Right lobe of liver (tissue), 6 donors: ENCODE data around the gene MAF. TPM values are rescaled to one million over a fixed set of nuclear protein-coding genes. Genes with fewer than 3 reads are reported as not detected.

Experiments used
- ATAC-seq, 4 donors: fragments of 200-7000 bp; cut with Tn5 transposase; one replicate each; pipeline ENCODE4 v1.9.1; 2020; ENCODE audit warnings: mild to moderate bottlenecking in 4 of 4, moderate library complexity in 4 of 4
- DNase-seq, 3 donors: peaks; one replicate each; pipeline ENCODE4 v3.0.0-alpha.2; 2020
- H3K27ac ChIP-seq, 3 donors: fragments of 200-600 bp; one replicate each; pipeline ENCODE4 v1.8.0; 2022
- H3K27me3 ChIP-seq, 2 donors: fragments of 200-600 bp; one replicate each; pipeline ENCODE4 v1.8.0; 2022
- H3K36me3 ChIP-seq, 4 donors: fragments of 200-600 bp; sonication (generic) in 1 of 4; one replicate each; pipeline versions ENCODE4 v1.5.1 to v1.8.0; 2017 to 2022; ENCODE audit warnings: control low read depth in 1 of 4
- H3K4me1 ChIP-seq, 4 donors: fragments of 200-600 bp; sonication (generic) in 1 of 4; one replicate each; pipeline versions ENCODE4 v1.5.1 to v1.8.0; 2017 to 2022; ENCODE audit warnings: control low read depth in 1 of 4
- H3K4me3 ChIP-seq, 3 donors: fragments of 200-600 bp; one replicate each; pipeline ENCODE4 v1.8.0; 2022
- H3K9me3 ChIP-seq, 4 donors: fragments of 200-600 bp; sonication (generic) in 1 of 4; one replicate each; pipeline versions ENCODE4 v1.5.1 to v1.8.0; 2017 to 2022; ENCODE audit warnings: control low read depth in 1 of 4
- POLR2A ChIP-seq: fragments of 450-650 bp; IDR thresholded peaks from one replicate; pipeline ENCODE4 v1.6.1; 2017; ENCODE audit warnings: antibody characterized with exemption, mild to moderate bottlenecking
- WGBS: methylation state at CpG from one replicate; pipeline ENCODE4 v1.1.6; 2018; ENCODE audit warnings: low coverage, low lambda C conversion rate; ENCODE audit not compliant: insufficient coverage; ENCODE audit errors: missing lambda C conversion rate; 5-methylcytosine and 5-hydroxymethylcytosine counted together
- intact Hi-C, 2 donors: fragments of 100-400 bp; cut with DNase I; formaldehyde crosslinking; loops; one replicate each; pipeline versions ENCODE4 v1.11.2 to v1.14.1; 2022
- total RNA-seq, 6 experiments: library from RNA; depleted of rRNA in 2 of 6; stranded (reverse); fragments of >200 nt in 2 of 6; fragmentation: NEBNext Ultra II Directional in 3 of 6; extraction: Animal tissue kit (Norgen Biotek cat#: 25700) in 3 of 6; gene quantifications; one replicate each; pipeline versions ENCODE4 v1.1.0 to v1.2.4, GENCODE V29; 2016 to 2023
- TF ChIP-seq, protein P1 (sequence below), 4 donors: fragments of 200-600 bp in 3 of 4; fragments of 450-650 bp in 1 of 4; IDR thresholded peaks; one replicate each; pipeline versions ENCODE4 v1.5.1 to v1.8.0; 2016 to 2022; ENCODE audit warnings: antibody characterized with exemption in 4 of 4, mild to moderate bottlenecking in 2 of 4
- donor health status: DM: no; HTN: yes; CAD: no.
- donor health status: DM: no; HTN: no; CAD: no.
- donor health status: DM: no; HTN: no; CAD: no.
- donor health status: DM: no; HTN: yes; CAD: no.
- donor health status: DM: no; HTN: yes; CAD: no.

The MAF gene
- total RNA-seq, 6 experiments from 2014 or later: 19.0 to 43.8 (median 27.7) TPM

DNA sequence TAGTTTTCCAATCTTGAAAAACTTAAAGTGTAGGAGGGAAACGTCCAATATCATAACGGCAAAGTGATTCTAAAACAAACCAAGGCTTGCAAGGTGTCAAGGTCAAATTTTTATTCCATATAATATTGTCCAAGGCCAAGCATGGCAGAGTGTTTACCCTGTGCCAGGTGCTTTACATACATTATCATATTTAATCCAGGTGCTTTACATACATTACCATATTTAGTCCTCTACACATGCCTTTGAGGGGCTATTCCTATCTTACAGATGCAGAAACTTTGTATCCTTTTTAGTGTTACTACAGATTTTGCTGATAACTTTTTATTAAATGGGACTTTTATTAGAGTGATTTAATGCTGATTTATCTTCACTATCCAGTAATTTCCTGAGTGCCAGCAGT lies 23.9 kb downstream of the MAF start:
- no peaks in the 10 kb centered on the region for H3K36me3 ChIP-seq
- TF ChIP-seq POLR2A: no peak
- TF ChIP-seq, protein P1, sequence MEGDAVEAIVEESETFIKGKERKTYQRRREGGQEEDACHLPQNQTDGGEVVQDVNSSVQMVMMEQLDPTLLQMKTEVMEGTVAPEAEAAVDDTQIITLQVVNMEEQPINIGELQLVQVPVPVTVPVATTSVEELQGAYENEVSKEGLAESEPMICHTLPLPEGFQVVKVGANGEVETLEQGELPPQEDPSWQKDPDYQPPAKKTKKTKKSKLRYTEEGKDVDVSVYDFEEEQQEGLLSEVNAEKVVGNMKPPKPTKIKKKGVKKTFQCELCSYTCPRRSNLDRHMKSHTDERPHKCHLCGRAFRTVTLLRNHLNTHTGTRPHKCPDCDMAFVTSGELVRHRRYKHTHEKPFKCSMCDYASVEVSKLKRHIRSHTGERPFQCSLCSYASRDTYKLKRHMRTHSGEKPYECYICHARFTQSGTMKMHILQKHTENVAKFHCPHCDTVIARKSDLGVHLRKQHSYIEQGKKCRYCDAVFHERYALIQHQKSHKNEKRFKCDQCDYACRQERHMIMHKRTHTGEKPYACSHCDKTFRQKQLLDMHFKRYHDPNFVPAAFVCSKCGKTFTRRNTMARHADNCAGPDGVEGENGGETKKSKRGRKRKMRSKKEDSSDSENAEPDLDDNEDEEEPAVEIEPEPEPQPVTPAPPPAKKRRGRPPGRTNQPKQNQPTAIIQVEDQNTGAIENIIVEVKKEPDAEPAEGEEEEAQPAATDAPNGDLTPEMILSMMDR (IDR thresholded peaks at IDR 0.05): no peak
- WGBS: 100% methylated on average over 2 of the region's 2 CpGs
- intact Hi-C loops: no loop called here
- H3K27me3 ChIP-seq: no peaks in the 10 kb centered on the region
- H3K9me3 ChIP-seq: no peaks in the 10 kb centered on the region
- DNase-seq (no peak), ATAC-seq (no peak)
- H3K27ac ChIP-seq: no peak overlapping the region
- H3K4me3 ChIP-seq: no peak overlapping the region
- no peaks in the 10 kb centered on the region for H3K4me1 ChIP-seq

DNA sequence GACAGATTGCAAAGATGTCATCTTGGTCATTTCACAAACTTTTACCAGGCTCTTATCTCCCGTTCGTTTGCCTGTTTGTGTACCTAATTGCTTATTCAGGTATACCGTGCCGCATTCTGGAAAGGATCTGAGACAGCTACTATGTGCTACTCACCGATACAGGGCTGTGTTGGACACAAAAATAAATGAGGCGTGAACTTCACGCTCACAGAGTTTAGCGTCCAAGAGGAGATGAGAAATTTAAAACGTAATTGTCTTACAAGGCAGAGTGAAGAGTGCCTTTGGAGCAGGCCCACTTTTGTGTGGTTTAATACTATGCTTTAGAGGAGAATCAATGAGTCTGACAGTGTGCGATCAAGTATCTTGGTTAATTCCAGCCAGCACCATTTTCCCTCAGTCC lies 26.7 kb downstream of the MAF start:
- no peak overlapping the region for H3K27ac ChIP-seq
- H3K36me3 ChIP-seq: no peaks in the 10 kb centered on the region
- H3K9me3 ChIP-seq: no peaks in the 10 kb centered on the region
- no peak overlapping the region for H3K4me3 ChIP-seq
- ATAC-seq (no peak), DNase-seq (no peak)
- TF ChIP-seq, protein P1 (IDR thresholded peaks at IDR 0.05): no peak
- intact Hi-C loops: no loop called here
- no peaks in the 10 kb centered on the region for H3K4me1 ChIP-seq
- WGBS: 76% methylated on average over 10 of the region's 10 CpGs
- no peaks in the 10 kb centered on the region for H3K27me3 ChIP-seq

DNA sequence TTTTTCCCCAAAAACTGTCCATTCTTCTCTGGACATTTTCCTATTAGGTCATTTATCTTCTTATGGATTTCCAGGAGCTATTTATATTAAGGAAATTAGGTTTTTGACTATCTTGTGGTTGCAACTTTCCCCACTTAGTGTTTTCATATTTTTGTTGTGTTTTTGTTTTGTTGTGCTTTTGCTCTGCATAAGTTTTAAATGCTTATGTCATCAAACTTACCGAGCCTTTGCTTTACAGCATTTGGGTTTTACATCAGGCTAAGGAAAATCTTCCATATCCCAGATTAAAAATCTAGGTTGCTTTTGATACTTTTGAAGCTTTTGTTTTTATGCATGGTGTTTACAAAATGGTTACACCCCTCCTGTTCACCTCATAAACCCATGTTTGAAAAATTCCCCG lies 27.5 kb downstream of the MAF start:
- TF ChIP-seq, protein P1 (IDR thresholded peaks at IDR 0.05): no peak
- TF ChIP-seq POLR2A: no peak
- Histone ChIP-seq H3K27ac (no peak overlapping the region), H3K4me1 (no peaks in the 10 kb centered on the region), H3K27me3 (no peaks in the 10 kb centered on the region), H3K4me3 (no peak overlapping the region), H3K9me3 (no peaks in the 10 kb centered on the region), H3K36me3 (no peaks in the 10 kb centered on the region)
- intact Hi-C loops: no loop called here
- WGBS: 44% methylated on average over 2 of the region's 2 CpGs
- DNase-seq (no peak), ATAC-seq (no peak)

DNA sequence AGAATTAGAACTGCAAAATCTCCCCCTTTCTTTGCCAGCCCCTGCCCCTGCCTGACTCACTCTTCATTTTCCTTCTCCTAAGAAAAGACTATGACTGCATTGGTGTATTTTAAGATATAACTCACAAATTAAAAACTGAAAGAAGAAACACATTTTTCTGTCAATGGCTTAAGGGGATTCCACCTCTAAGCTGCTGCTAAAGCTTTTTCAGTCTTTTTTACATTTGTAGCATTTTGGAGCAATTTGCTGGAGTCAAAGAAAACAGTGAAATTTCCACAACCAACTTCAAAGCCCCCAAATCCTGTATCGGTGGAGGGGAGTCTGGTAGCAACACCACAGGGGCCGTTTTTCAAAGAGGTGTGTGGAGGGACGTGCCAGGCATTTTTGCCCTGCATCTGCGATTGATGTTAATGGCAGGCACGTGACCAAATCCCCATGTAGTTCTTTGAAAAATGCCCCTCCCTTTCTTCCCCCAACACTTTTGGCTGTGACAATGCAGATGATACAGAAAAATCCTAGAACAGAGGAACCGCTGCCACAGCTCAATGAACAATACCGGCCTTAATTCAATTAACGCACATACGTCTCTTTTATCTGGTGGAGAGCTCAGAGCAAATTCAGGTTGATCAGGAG lies 28.5 kb downstream of the MAF start:
- 88% methylated on average over 9 of the region's 9 CpGs for WGBS
- DNase-seq (no peak), ATAC-seq (no peak)
- no peaks in the 10 kb centered on the region for H3K36me3 ChIP-seq
- H3K4me1 ChIP-seq: no peaks in the 10 kb centered on the region
- H3K9me3 ChIP-seq: no peaks in the 10 kb centered on the region
- no peak for TF ChIP-seq POLR2A
- TF ChIP-seq, protein P1 (IDR thresholded peaks at IDR 0.05): no peak
- H3K27ac ChIP-seq: no peak overlapping the region
- H3K27me3 ChIP-seq: no peaks in the 10 kb centered on the region
- intact Hi-C loops: no loop called here
- H3K4me3 ChIP-seq: no peak overlapping the region
